ENCODE data around the gene CCDC60. TPM values are rescaled to one million over a fixed set of nuclear protein-coding genes. Genes with fewer than 3 reads are reported as not detected.

Gene CCDC60
- polyA plus RNA-seq, 3 donors = 0.12 to 0.16 TPM; not detected in 1

GRCh38 chr12:119375883-119376190 is 41.3 kb downstream of the CCDC60 start:
- DNase-seq (ENCODE audit: extremely low read depth in 1 of 11, low read depth in 9 of 11, low spot score in 4 of 11) = no peak

GRCh38 chr12:119378903-119379302 is 44.4 kb downstream of the CCDC60 start:
- no peak for DNase-seq (ENCODE audit: extremely low read depth in 1 of 11, low read depth in 9 of 11, low spot score in 4 of 11)

DNA sequence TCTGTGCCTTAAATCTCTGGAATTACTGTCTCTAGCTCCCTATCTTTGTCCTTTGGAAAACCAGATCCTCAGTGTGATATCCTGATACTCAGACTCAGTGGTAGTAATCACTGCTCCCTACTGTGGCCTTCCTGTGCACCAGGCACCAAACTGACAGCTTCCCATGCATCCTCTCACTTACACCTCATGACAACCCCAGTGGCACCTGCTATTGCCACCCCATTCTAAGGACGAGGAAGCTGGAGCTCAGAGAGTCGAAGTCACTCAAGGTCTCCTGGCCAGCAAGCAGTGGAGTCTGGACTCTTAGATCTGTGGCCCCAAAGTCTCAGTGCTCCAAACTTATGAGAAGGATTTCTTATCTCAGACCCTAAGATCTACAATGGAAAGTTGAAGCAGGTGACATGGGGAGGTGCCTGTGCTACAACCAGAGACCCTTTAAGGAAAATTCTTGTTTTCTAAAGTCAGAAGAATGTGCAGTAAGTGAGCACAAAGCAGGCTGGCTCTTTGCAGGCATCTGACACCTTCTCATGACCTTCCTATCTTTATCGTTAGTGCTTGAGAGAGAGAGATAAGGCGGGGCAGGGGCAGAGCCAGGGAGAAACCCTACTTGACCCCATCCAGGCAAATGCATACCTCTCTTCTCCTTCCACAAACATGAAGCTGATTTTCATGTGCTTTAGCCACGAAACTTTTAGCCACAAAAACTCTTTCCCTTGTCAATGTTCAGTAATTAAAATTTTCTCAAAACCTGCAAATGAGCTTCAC is 47.1 kb downstream of the CCDC60 start:
- DNase-seq (ENCODE audit: extremely low read depth in 1 of 11, low read depth in 9 of 11, low spot score in 4 of 11) = no peak

GRCh38 chr12:119383206-119383605 is 48.7 kb downstream of the CCDC60 start:
- DNase-seq (ENCODE audit: extremely low read depth in 1 of 11, low read depth in 9 of 11, low spot score in 4 of 11) = no peak

DNA sequence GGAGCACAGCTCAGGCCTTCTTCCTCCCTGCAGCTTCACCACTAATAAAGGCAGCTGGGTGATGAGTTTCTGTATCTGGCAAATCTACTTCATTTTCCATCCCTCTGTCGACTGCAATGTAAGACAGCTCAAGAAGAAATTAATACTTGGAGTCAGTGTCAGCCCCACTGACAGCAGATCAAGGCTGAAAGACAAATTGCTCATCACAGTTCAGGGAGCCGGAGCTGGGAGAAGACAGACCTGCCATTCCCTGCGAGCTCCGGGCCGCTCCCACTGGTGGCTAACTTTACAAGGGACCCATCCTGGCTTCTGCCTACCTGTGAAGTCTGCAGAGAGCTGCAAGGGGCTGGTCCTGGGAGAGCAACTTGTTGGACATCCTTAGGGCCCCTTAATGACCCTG is 49.8 kb downstream of the CCDC60 start:
- no peak for DNase-seq (ENCODE audit: extremely low read depth in 1 of 11, low read depth in 9 of 11, low spot score in 4 of 11)

GRCh38 chr12:119385659-119386058 is 51.1 kb downstream of the CCDC60 start:
- no peak for DNase-seq (ENCODE audit: extremely low read depth in 1 of 11, low read depth in 9 of 11, low spot score in 4 of 11)

GRCh38 chr12:119389687-119390086 is 55.2 kb downstream of the CCDC60 start:
- DNase-seq (ENCODE audit: extremely low read depth in 1 of 11, low read depth in 9 of 11, low spot score in 4 of 11) = no peak

DNA sequence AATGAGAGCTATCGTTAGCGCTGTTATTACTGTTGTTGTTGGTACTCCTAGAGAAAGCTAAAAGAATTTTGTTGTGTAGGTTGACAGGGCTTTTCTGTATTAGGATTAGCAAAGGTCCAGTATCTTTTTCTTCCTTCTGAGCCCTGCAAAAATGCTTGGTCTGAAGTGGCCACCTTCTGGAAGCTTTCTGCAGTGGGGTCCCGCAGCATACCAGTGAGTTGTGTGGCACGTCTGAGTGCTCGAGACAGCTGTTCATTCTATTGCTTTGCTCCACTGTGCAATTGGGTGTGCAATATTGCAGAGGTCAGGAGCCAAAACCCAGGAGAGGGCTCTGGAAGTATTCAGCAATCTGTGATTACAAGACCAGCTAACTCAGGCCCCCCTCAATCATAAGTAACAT is 57.1 kb downstream of the CCDC60 start:
- DNase-seq (ENCODE audit: extremely low read depth in 1 of 11, low read depth in 9 of 11, low spot score in 4 of 11) = no peak

DNA sequence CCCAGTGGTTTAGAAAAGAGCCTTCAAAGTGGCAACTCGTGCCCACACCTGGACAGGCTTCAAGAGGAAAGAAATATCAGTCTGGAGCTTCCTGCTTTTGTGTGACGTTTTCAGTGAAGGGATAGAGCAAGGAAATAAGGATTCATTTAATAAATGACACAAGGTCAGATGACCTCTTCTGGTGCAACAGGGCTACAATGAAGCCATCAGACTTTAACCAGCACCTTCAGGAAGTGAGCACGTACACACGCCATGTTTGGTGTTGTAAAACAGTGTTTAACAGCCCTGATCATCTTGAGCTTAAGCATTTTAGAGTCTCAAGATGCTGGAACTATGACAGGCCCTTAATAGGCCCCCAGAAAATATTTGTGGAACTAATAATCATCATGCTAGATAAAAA is 59.1 kb downstream of the CCDC60 start:
- no peak for DNase-seq (ENCODE audit: extremely low read depth in 1 of 11, low read depth in 9 of 11, low spot score in 4 of 11)

- no peak for DNase-seq (ENCODE audit: extremely low read depth in 1 of 11, low read depth in 9 of 11, low spot score in 4 of 11)
Observed at GRCh38 chr12:119397540-119397939, 63.0 kb downstream of the CCDC60 start.

- no peak for DNase-seq (ENCODE audit: extremely low read depth in 1 of 11, low read depth in 9 of 11, low spot score in 4 of 11)
Observed at GRCh38 chr12:119398190-119398589, 63.7 kb downstream of the CCDC60 start.

GRCh38 chr12:119399301-119399700 is 64.8 kb downstream of the CCDC60 start:
- DNase-seq (ENCODE audit: extremely low read depth in 1 of 11, low read depth in 9 of 11, low spot score in 4 of 11) = peak in 1 of 11 donors; percentile 23

DNA sequence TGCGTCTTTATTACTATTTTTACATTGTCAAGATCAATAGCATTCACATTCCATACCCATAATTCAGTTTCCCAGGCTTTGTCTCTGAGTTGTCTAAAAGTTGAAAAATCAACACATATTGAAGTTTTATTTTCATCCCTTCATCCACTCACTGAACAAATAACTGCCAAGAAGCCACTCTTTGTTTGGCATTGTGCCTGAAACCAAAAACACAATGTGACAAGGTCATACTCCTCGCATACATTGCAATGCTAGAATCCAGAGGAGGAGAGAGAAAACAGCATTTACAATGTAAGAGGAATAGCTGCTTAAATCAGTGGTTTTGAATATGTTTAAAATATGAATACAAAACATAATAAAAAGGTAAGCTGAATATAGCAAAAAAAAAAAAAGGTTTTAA is 71.8 kb downstream of the CCDC60 start:
- no peak for DNase-seq (ENCODE audit: extremely low read depth in 1 of 11, low read depth in 9 of 11, low spot score in 4 of 11)

- no peak for DNase-seq (ENCODE audit: extremely low read depth in 1 of 11, low read depth in 9 of 11, low spot score in 4 of 11)
Observed at GRCh38 chr12:119406811-119407210, 72.3 kb downstream of the CCDC60 start.

DNA sequence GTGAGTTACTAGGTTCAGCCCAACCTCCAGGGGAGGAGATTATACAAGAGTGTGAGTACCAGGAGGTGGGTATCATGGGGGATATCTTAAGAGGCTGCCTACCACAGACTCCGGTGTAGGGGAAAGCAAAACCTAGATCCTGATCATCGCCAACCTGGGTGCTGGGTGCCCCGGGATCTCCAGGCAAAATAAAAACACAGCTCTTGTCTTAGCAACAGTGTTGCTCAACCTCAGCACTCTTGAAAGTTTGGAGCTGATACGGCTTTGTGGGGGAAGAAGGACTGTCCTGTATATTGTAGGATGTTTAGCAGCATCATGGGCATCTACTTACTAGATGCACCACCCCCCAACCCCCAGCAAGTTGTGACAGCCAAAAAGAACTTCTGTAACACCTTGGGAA is 74.5 kb downstream of the CCDC60 start:
- DNase-seq (ENCODE audit: extremely low read depth in 1 of 11, low read depth in 9 of 11, low spot score in 4 of 11) = no peak

GRCh38 chr12:119410396-119410795 is 75.9 kb downstream of the CCDC60 start:
- no peak for DNase-seq (ENCODE audit: extremely low read depth in 1 of 11, low read depth in 9 of 11, low spot score in 4 of 11)

DNA sequence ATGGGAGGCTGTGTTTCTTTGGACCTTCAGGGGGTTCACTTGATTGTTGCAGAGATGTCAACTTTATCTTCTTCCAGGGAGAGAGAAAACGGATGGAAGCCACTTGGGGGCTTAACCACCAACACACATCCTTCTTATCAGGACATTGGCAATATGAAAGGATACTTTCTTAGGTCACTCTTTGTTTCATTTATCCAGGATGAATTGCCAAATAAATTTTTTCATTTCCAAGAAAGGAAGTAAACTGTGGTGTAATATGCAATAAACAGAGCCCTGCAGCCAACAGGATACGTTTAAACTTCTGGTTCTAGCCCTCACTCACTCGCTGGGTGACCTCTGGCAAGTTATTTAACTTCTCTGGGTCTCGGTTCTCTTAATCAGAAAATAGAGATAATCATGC is 77.8 kb downstream of the CCDC60 start:
- no peak for DNase-seq (ENCODE audit: extremely low read depth in 1 of 11, low read depth in 9 of 11, low spot score in 4 of 11)

- peak in 9 of 11 donors; percentile 13 to 59 (median 43) for DNase-seq (ENCODE audit: extremely low read depth in 1 of 11, low read depth in 9 of 11, low spot score in 4 of 11)
Observed at GRCh38 chr12:119412811-119413794, 78.6 kb downstream of the CCDC60 start.

DNA sequence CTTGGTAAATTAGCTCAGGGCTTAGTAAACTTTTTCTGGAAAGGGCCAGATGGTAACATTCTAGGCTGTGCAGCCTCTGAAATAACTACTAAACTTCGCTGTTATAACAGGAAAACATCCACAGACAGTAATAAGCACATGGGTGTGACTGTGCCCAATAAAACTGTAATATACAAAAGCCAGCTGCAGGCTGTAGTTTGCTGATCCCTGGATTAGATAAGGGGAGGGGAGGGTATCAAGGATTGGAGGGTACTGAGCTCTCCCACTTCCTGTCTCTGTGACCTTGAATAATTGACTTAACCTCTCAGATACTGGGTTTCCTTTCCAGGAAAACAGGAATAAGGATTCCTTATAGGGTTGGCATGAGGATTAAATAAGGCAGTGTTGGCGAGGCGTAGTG is 81.2 kb downstream of the CCDC60 start:
- DNase-seq (ENCODE audit: extremely low read depth in 1 of 11, low read depth in 9 of 11, low spot score in 4 of 11) = no peak

GRCh38 chr12:119417440-119417839 is 82.9 kb downstream of the CCDC60 start:
- DNase-seq (ENCODE audit: extremely low read depth in 1 of 11, low read depth in 9 of 11, low spot score in 4 of 11) = no peak
